MM.1S (cell line): ENCODE results near the gene FUT8.
"Not testable (repeated sequence)": the region's sequence is repeated elsewhere in the genome, so short reads cannot be mapped to it uniquely, and the experiment has no call there.

Source experiments
- DNase-seq: peaks from one replicate; pipeline ENCODE4 v3.0.0-alpha.2; 2015
- H2AFZ ChIP-seq: fragments of 300-600 bp; sonication (generic); 2 replicates; pipeline ENCODE4 v1.6.0; 2016; ENCODE audit warnings: antibody characterized with exemption, low read length
- H3F3A ChIP-seq: fragments of 300-600 bp; sonication (generic); 2 replicates; pipeline ENCODE4 v1.6.1; 2016; ENCODE audit warnings: mild to moderate bottlenecking, antibody characterized with exemption, low read length, moderate library complexity, mixed read lengths; ENCODE audit not compliant: insufficient read depth
- H3K27ac ChIP-seq: fragments of 300-600 bp; sonication (generic); 2 replicates; pipeline ENCODE4 v1.5.1; 2016; ENCODE audit warnings: mild to moderate bottlenecking, low read length
- H3K27me3 ChIP-seq: fragments of 300-600 bp; sonication (generic); replicated peaks from 2 replicates; pipeline ENCODE4 v1.6.0; 2016; ENCODE audit warnings: low read length; ENCODE audit not compliant: insufficient read depth
- H3K36me3 ChIP-seq: fragments of 300-600 bp; sonication (generic); replicated peaks from 2 replicates; pipeline ENCODE4 v1.6.1; 2016; ENCODE audit warnings: mild to moderate bottlenecking, low read length, mixed read lengths; ENCODE audit not compliant: insufficient read depth
- H3K4me1 ChIP-seq: fragments of 300-600 bp; sonication (generic); 2 replicates; pipeline ENCODE4 v1.6.1; 2016; ENCODE audit warnings: low read length, mixed read lengths
- H3K4me2 ChIP-seq: fragments of 300-600 bp; sonication (generic); 2 replicates; pipeline ENCODE4 v1.6.0; 2016; ENCODE audit warnings: low read depth, low read length
- H3K4me3 ChIP-seq: fragments of 300-600 bp; sonication (generic); 2 replicates; pipeline ENCODE4 v1.5.1; 2016; ENCODE audit warnings: low read length, mixed read lengths
- H3K79me2 ChIP-seq: fragments of 300-600 bp; sonication (generic); 2 replicates; pipeline ENCODE4 v1.6.1; 2016; ENCODE audit warnings: mixed run types, low read length, mixed read lengths
- H3K9ac ChIP-seq: fragments of 300-600 bp; sonication (generic); 2 replicates; pipeline ENCODE4 v1.6.1; 2016; ENCODE audit warnings: low read length, mixed read lengths
- H3K9me2 ChIP-seq: fragments of 300-600 bp; sonication (generic); replicated peaks from 2 replicates; pipeline ENCODE4 v1.6.1; 2016; ENCODE audit warnings: mild to moderate bottlenecking, low read length, mixed read lengths; ENCODE audit not compliant: insufficient read depth
- H3K9me3 ChIP-seq: fragments of 300-600 bp; sonication (generic); replicated peaks from 2 replicates; pipeline ENCODE4 v1.6.1; 2016; ENCODE audit warnings: mild to moderate bottlenecking, low read length, mixed read lengths; ENCODE audit not compliant: insufficient read depth
- H4K20me1 ChIP-seq: fragments of 300-600 bp; sonication (generic); 2 replicates; pipeline ENCODE4 v1.6.1; 2016; ENCODE audit warnings: mild to moderate bottlenecking, low read length, moderate library complexity, mixed read lengths; ENCODE audit not compliant: insufficient read depth
- EZH2 ChIP-seq: fragments of 300-600 bp; sonication (generic); optimal IDR thresholded peaks from 2 replicates; pipeline ENCODE3; 2017; ENCODE audit warnings: low read depth, mild to moderate bottlenecking, antibody characterized with exemption, low read length, mixed read lengths
- EZH2phosphoT487 ChIP-seq: fragments of 300-600 bp; sonication (generic); IDR thresholded peaks from 2 replicates; pipeline ENCODE4 v1.6.1; 2018; ENCODE audit warnings: antibody characterized with exemption, low read length
- TF ChIP-seq, protein P1 (sequence below): fragments of 300-600 bp; sonication (generic); IDR thresholded peaks from 2 replicates; pipeline ENCODE4 v1.5.1; 2016; ENCODE audit warnings: antibody characterized with exemption, low read length, mixed read lengths

FUT8 gene

DNA sequence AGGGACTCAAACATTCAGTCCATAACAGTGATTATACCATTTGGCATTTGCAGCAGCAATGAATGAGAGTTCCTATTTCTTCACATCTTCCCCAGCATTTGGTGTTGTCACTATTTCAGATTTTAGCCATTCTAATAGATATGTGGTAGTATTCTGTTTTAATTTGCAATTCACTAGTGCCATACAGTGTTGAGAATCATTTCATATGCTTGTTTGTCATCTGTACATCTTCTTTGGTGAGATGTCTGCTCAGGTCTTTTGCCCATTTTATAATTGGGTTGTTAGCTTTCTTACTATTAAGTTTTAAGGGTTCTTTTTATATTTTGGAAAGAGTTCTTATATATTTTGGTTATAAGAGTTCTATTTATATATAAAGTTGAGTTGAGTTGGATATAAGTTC, 276.5 kb downstream of the FUT8 start:
- TF ChIP-seq EZH2: no peak
- TF ChIP-seq EZH2phosphoT487: no peak
- TF ChIP-seq, protein P1, sequence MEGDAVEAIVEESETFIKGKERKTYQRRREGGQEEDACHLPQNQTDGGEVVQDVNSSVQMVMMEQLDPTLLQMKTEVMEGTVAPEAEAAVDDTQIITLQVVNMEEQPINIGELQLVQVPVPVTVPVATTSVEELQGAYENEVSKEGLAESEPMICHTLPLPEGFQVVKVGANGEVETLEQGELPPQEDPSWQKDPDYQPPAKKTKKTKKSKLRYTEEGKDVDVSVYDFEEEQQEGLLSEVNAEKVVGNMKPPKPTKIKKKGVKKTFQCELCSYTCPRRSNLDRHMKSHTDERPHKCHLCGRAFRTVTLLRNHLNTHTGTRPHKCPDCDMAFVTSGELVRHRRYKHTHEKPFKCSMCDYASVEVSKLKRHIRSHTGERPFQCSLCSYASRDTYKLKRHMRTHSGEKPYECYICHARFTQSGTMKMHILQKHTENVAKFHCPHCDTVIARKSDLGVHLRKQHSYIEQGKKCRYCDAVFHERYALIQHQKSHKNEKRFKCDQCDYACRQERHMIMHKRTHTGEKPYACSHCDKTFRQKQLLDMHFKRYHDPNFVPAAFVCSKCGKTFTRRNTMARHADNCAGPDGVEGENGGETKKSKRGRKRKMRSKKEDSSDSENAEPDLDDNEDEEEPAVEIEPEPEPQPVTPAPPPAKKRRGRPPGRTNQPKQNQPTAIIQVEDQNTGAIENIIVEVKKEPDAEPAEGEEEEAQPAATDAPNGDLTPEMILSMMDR: no peak
- H3K4me3 ChIP-seq: no peak overlapping the region

DNA sequence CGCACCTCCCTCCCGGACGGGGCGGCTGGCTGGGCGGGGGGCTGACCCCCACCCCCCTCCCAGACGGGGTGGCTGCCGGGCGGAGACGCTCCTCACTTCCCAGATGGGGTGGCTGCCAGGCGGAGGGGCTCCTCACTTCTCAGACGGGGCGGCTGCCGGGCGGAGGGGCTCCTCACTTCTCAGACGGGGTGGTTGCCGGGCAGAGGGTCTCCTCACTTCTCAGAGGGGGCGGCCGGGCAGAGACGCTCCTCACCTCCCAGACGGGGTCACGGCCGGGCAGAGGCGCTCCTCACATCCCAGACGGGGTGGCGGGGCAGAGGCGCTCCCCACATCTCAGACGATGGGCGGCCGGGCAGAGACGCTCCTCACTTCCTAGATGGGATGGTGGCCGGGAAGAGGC, 280.0 kb downstream of the FUT8 start:
- not testable (repeated sequence) for H3K27me3 ChIP-seq, H3K9ac ChIP-seq, H3K9me3 ChIP-seq, H3K36me3 ChIP-seq, H2AFZ ChIP-seq, H3K27ac ChIP-seq, H3K9me2 ChIP-seq, H3K4me2 ChIP-seq, DNase-seq, H3K4me3 ChIP-seq, H3K4me1 ChIP-seq, H4K20me1 ChIP-seq, H3K79me2 ChIP-seq, H3F3A ChIP-seq

More for the DNA sequence above, 276.5 kb downstream of the FUT8 start:
- no peaks in the 10 kb centered on the region for H3K36me3 ChIP-seq
- no peak overlapping the region for H3K27ac ChIP-seq
- no peaks in the 10 kb centered on the region for H3K79me2 ChIP-seq
- H3K4me2 ChIP-seq: no peak overlapping the region
- no peaks in the 10 kb centered on the region for H3K9me2 ChIP-seq
- no peaks in the 10 kb centered on the region for H3F3A ChIP-seq
- no peak for DNase-seq
- H2AFZ ChIP-seq: no peak overlapping the region
- no peaks in the 10 kb centered on the region for H3K4me1 ChIP-seq
- no peak overlapping the region for H3K9ac ChIP-seq
- H3K27me3 ChIP-seq: no peaks in the 10 kb centered on the region
- H3K9me3 ChIP-seq: no peaks in the 10 kb centered on the region
- no peaks in the 10 kb centered on the region for H4K20me1 ChIP-seq

GRCh38 chr14:65696801-65697200, 284.3 kb downstream of the FUT8 start:
- H4K20me1 ChIP-seq: no peaks in the 10 kb centered on the region
- H3K4me3 ChIP-seq: no peak overlapping the region
- H3K4me2 ChIP-seq: no peak overlapping the region
- H3K9me3 ChIP-seq: no peaks in the 10 kb centered on the region
- DNase-seq: no peak
- TF ChIP-seq EZH2 (no peak), EZH2phosphoT487 (no peak)
- TF ChIP-seq, protein P1: no peak
- H3K9ac ChIP-seq: no peak overlapping the region
- no peak overlapping the region for H2AFZ ChIP-seq
- H3K36me3 ChIP-seq: no peaks in the 10 kb centered on the region
- H3K9me2 ChIP-seq: no peaks in the 10 kb centered on the region
- no peaks in the 10 kb centered on the region for H3K27me3 ChIP-seq
- H3K4me1 ChIP-seq: no peaks in the 10 kb centered on the region
- H3F3A ChIP-seq: no peaks in the 10 kb centered on the region
- no peaks in the 10 kb centered on the region for H3K79me2 ChIP-seq
- H3K27ac ChIP-seq: no peak overlapping the region

- Histone ChIP-seq H3K4me1 (no peaks in the 10 kb centered on the region), H3K36me3 (no peaks in the 10 kb centered on the region), H3K9ac (no peak overlapping the region), H3K79me2 (no peaks in the 10 kb centered on the region), H3K4me3 (no peak overlapping the region), H3K27me3 (no peaks in the 10 kb centered on the region), H3F3A (no peaks in the 10 kb centered on the region), H4K20me1 (no peaks in the 10 kb centered on the region), H3K27ac (no peak overlapping the region), H2AFZ (no peak overlapping the region), H3K9me2 (no peaks in the 10 kb centered on the region), H3K4me2 (no peak overlapping the region), H3K9me3 (no peaks in the 10 kb centered on the region)
- TF ChIP-seq, protein P1: no peak
- TF ChIP-seq EZH2phosphoT487: no peak
- TF ChIP-seq EZH2: no peak
- no peak for DNase-seq
These were observed 291.0 kb downstream of the FUT8 start for GRCh38 chr14:65703521-65703920.
